MM.1S (cell line): ENCODE measurements around the gene TIMM13.
"Not testable (repeated sequence)": the region's sequence is repeated elsewhere in the genome, so short reads cannot be mapped to it uniquely, and the experiment has no call there.

Experiments used
- DNase-seq: peaks from one replicate; pipeline ENCODE4 v3.0.0-alpha.2; 2015
- H2AFZ ChIP-seq: fragments of 300-600 bp; sonication (generic); 2 replicates; pipeline ENCODE4 v1.6.0; 2016; ENCODE audit warnings: antibody characterized with exemption, low read length
- H3F3A ChIP-seq: fragments of 300-600 bp; sonication (generic); 2 replicates; pipeline ENCODE4 v1.6.1; 2016; ENCODE audit warnings: mild to moderate bottlenecking, antibody characterized with exemption, low read length, moderate library complexity, mixed read lengths; ENCODE audit not compliant: insufficient read depth
- H3K27ac ChIP-seq: fragments of 300-600 bp; sonication (generic); 2 replicates; pipeline ENCODE4 v1.5.1; 2016; ENCODE audit warnings: mild to moderate bottlenecking, low read length
- H3K27me3 ChIP-seq: fragments of 300-600 bp; sonication (generic); replicated peaks from 2 replicates; pipeline ENCODE4 v1.6.0; 2016; ENCODE audit warnings: low read length; ENCODE audit not compliant: insufficient read depth
- H3K36me3 ChIP-seq: fragments of 300-600 bp; sonication (generic); replicated peaks from 2 replicates; pipeline ENCODE4 v1.6.1; 2016; ENCODE audit warnings: mild to moderate bottlenecking, low read length, mixed read lengths; ENCODE audit not compliant: insufficient read depth
- H3K4me1 ChIP-seq: fragments of 300-600 bp; sonication (generic); 2 replicates; pipeline ENCODE4 v1.6.1; 2016; ENCODE audit warnings: low read length, mixed read lengths
- H3K4me2 ChIP-seq: fragments of 300-600 bp; sonication (generic); 2 replicates; pipeline ENCODE4 v1.6.0; 2016; ENCODE audit warnings: low read depth, low read length
- H3K4me3 ChIP-seq: fragments of 300-600 bp; sonication (generic); 2 replicates; pipeline ENCODE4 v1.5.1; 2016; ENCODE audit warnings: low read length, mixed read lengths
- H3K79me2 ChIP-seq: fragments of 300-600 bp; sonication (generic); 2 replicates; pipeline ENCODE4 v1.6.1; 2016; ENCODE audit warnings: mixed run types, low read length, mixed read lengths
- H3K9ac ChIP-seq: fragments of 300-600 bp; sonication (generic); 2 replicates; pipeline ENCODE4 v1.6.1; 2016; ENCODE audit warnings: low read length, mixed read lengths
- H3K9me2 ChIP-seq: fragments of 300-600 bp; sonication (generic); replicated peaks from 2 replicates; pipeline ENCODE4 v1.6.1; 2016; ENCODE audit warnings: mild to moderate bottlenecking, low read length, mixed read lengths; ENCODE audit not compliant: insufficient read depth
- H3K9me3 ChIP-seq: fragments of 300-600 bp; sonication (generic); replicated peaks from 2 replicates; pipeline ENCODE4 v1.6.1; 2016; ENCODE audit warnings: mild to moderate bottlenecking, low read length, mixed read lengths; ENCODE audit not compliant: insufficient read depth
- H4K20me1 ChIP-seq: fragments of 300-600 bp; sonication (generic); 2 replicates; pipeline ENCODE4 v1.6.1; 2016; ENCODE audit warnings: mild to moderate bottlenecking, low read length, moderate library complexity, mixed read lengths; ENCODE audit not compliant: insufficient read depth
- EZH2 ChIP-seq: fragments of 300-600 bp; sonication (generic); optimal IDR thresholded peaks from 2 replicates; pipeline ENCODE3; 2017; ENCODE audit warnings: low read depth, mild to moderate bottlenecking, antibody characterized with exemption, low read length, mixed read lengths
- EZH2phosphoT487 ChIP-seq: fragments of 300-600 bp; sonication (generic); IDR thresholded peaks from 2 replicates; pipeline ENCODE4 v1.6.1; 2018; ENCODE audit warnings: antibody characterized with exemption, low read length
- TF ChIP-seq, protein P1 (sequence below): fragments of 300-600 bp; sonication (generic); IDR thresholded peaks from 2 replicates; pipeline ENCODE4 v1.5.1; 2016; ENCODE audit warnings: antibody characterized with exemption, low read length, mixed read lengths

Gene TIMM13

DNA sequence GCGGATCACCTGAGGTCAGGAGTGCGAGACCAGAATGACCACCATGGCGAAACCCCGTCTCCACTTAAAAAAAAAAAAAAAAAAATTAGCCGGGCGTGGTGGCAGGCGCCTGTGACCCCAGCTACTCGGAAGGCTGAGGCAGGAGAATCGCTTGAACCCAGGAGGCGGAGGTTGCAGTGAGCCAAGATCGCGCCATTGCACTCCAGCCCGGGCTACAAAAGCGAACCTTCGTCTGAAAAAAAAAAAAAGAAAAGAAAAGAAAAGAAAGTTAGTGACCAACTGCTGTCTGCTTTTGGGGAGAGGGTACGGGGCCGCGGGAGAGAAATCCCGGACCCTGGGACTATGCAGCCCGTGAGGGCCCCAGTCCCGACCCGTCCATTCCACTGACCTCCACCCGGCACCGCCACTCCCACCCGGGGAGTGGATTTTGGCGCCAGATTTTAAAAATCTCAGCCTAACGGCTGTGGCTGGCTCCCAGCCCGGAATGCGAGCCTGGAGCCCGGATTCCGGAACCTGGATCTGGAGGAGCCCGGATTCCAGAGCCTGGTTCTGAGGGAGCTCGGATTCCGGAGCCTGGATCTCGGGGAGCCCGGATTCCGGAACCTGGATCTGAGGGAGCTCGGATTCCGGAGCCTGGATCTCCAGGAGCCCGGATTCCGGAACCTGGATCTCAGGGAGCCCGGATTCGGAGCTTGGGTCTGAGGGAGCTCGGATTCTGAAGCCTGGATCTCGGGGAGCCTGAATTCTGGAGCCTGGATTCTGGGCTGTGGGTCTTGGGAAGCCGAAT is 35.4 kb upstream of the TIMM13 start:
- Histone ChIP-seq H3K4me1 (peaks cover 5% of the 10 kb centered on the region; the same call in 1 of the 2 replicates), H4K20me1 (no peaks in the 10 kb centered on the region), H3K9me3 (no peaks in the 10 kb centered on the region), H3F3A (peaks cover 28% of the 10 kb centered on the region), H2AFZ (no peak overlapping the region), H3K27me3 (no peaks in the 10 kb centered on the region), H3K36me3 (no peaks in the 10 kb centered on the region), H3K79me2 (no peaks in the 10 kb centered on the region), H3K27ac (no peak overlapping the region), H3K9ac (no peak overlapping the region), H3K4me2 (no peak overlapping the region), H3K9me2 (no peaks in the 10 kb centered on the region), H3K4me3 (no peak overlapping the region)
- no peak for DNase-seq
- no peak for TF ChIP-seq EZH2
- TF ChIP-seq, protein P1, sequence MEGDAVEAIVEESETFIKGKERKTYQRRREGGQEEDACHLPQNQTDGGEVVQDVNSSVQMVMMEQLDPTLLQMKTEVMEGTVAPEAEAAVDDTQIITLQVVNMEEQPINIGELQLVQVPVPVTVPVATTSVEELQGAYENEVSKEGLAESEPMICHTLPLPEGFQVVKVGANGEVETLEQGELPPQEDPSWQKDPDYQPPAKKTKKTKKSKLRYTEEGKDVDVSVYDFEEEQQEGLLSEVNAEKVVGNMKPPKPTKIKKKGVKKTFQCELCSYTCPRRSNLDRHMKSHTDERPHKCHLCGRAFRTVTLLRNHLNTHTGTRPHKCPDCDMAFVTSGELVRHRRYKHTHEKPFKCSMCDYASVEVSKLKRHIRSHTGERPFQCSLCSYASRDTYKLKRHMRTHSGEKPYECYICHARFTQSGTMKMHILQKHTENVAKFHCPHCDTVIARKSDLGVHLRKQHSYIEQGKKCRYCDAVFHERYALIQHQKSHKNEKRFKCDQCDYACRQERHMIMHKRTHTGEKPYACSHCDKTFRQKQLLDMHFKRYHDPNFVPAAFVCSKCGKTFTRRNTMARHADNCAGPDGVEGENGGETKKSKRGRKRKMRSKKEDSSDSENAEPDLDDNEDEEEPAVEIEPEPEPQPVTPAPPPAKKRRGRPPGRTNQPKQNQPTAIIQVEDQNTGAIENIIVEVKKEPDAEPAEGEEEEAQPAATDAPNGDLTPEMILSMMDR = no peak
- TF ChIP-seq EZH2phosphoT487 = no peak

DNA sequence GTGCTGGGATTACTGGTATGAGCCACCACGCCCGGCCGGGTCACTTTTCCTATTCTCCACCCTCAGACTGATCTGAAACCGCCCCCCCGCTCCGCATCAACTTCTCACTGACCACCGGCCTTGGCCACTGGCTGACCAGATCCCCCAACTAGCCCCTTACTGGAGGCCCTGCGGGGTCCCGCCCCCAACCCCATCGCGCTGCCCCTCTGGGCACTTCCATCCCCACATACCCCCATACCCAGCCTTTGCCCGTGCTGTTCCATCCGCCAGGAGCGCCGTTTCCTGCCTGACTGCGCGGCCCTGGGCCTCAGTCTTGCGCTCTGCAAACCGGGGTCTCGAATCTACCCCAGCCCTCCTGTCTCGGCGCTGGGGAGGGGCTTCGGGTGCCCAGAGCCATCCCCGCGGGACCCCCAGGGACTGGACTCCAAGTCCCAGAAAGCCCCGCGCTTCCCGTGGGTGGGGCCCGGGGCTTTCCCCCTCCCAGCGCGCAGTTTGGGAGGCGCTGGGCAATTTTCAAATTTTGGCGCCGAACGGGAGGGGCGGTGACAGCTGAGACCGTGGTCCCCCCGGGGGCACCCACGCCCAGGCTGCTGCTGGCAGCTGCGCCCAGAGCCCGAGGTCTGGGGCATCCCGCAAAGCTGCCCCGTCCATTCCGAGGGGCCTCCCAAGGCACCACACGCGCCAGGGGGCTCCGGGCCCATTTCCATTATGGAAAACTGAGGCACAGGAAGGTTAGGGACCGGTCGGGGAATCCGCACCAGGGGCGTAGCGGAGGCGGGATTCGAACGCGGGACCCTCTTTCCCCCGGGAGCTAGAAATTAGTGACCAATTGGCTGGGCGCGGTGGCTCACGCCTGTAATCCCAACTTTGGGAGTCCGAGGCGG is 34.6 kb upstream of the TIMM13 start:
- peak overlapping the region; percentile 88 for H3K4me2 ChIP-seq
- no peaks in the 10 kb centered on the region for H3K27me3 ChIP-seq
- peak overlapping the region; percentile 80 for H3K4me3 ChIP-seq
- peaks cover 5% of the 10 kb centered on the region; the same call in 1 of the 2 replicates for H3K4me1 ChIP-seq
- TF ChIP-seq, protein P1 = peak; percentile 33; the same call in 1 of the 2 replicates
- TF ChIP-seq EZH2 = no peak
- H3K79me2 ChIP-seq = 0 out of 2 replicates have a peak, but pooled peaks cover 4% of the 10 kb centered on the region
- H3K9me2 ChIP-seq = no peaks in the 10 kb centered on the region
- H3K9ac ChIP-seq = peak overlapping the region; percentile 47
- H2AFZ ChIP-seq = peak overlapping the region; percentile 95
- peaks cover 35% of the 10 kb centered on the region for H3F3A ChIP-seq
- no peaks in the 10 kb centered on the region for H4K20me1 ChIP-seq
- no peak overlapping the region for H3K27ac ChIP-seq
- H3K9me3 ChIP-seq = no peaks in the 10 kb centered on the region
- no peaks in the 10 kb centered on the region for H3K36me3 ChIP-seq
- DNase-seq = peak; percentile 61

DNA sequence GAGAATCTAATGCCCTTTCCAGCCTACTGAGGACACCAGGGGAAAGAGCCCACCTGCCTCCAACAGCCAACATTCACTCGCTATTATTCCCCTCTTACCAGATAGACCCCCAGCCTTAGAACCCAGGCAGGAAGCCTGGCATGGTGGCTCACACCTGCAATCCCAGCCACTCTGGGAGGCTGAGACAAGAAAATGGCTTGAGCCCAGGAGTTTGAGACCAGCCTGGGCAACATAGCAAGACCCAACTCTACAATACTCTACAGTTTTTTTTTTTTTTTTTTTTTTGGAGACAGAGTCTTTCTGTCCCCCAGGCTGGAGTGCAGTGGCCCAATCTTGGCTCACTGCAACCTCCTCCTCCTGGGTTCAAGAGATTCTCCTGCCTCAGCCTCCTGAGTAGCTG is 32.9 kb upstream of the TIMM13 start:
- Histone ChIP-seq H3K27me3 (no peaks in the 10 kb centered on the region), H4K20me1 (peaks cover 5% of the 10 kb centered on the region; the same call in 1 of the 2 replicates), H3K4me2 (no peak overlapping the region), H3K4me3 (no peak overlapping the region), H2AFZ (no peak overlapping the region), H3K9me2 (no peaks in the 10 kb centered on the region), H3K4me1 (peaks cover 10% of the 10 kb centered on the region; the same call in 1 of the 2 replicates), H3K27ac (no peak overlapping the region), H3K9me3 (no peaks in the 10 kb centered on the region), H3K79me2 (peaks cover 19% of the 10 kb centered on the region), H3F3A (peaks cover 36% of the 10 kb centered on the region), H3K9ac (no peak overlapping the region), H3K36me3 (no peaks in the 10 kb centered on the region)
- DNase-seq = no peak
- no peak for TF ChIP-seq EZH2phosphoT487
- TF ChIP-seq, protein P1 = no peak
- no peak for TF ChIP-seq EZH2

DNA sequence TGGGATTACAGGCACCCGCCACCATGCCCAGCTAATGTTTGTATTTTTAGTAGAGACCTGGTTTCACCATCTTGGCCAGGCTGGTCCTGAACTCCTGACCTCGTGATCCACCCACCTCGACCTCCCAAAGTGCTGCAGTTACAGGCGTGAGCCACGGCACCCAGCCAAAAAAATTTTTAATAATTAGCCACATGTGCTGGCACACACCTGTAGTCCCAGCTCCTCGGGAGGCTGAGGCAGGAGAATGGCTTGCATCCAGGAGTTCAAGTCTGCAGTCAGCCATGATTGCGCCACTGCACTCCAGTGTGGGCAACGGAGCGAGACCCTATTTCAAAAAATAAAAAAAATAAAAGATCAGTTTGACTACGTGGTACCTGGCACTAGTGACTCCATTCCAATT is 31.4 kb upstream of the TIMM13 start:
- not testable (repeated sequence) for H3K27me3 ChIP-seq, H3K36me3 ChIP-seq, H3K4me2 ChIP-seq, H3K4me3 ChIP-seq, H3K9ac ChIP-seq, DNase-seq, H3K9me2 ChIP-seq, H3K27ac ChIP-seq, H3K9me3 ChIP-seq, H2AFZ ChIP-seq
- peaks cover 27% of the 10 kb centered on the region for H3F3A ChIP-seq
- peaks cover 12% of the 10 kb centered on the region; the same call in 1 of the 2 replicates for H3K4me1 ChIP-seq
- H4K20me1 ChIP-seq = peaks cover 14% of the 10 kb centered on the region; the same call in 1 of the 2 replicates
- H3K79me2 ChIP-seq = peaks cover 33% of the 10 kb centered on the region
